ENCODE measurements around the gene BCKDK. TPM values are rescaled to one million over a fixed set of nuclear protein-coding genes. Genes with fewer than 3 reads are reported as not detected.

The BCKDK gene
- total RNA-seq, 2 experiments from 2014 or later, result 4.3 to 5.8 TPM

- Mint-ChIP-seq H3K4me3 (no peak overlapping the region), H3K9me3 (no peaks in the 10 kb centered on the region), H3K27me3 (no peaks in the 10 kb centered on the region), H3K4me1 (ENCODE audit: low read depth) (no peaks in the 10 kb centered on the region), H3K27ac (peak overlapping the region; percentile 44), H3K36me3 (ENCODE audit: low read depth) (peaks cover 52% of the 10 kb centered on the region)
- Histone ChIP-seq H3K27me3 (ENCODE audit: control insufficient read depth in 1 of 2, insufficient read depth in 2 of 2, low read length in 2 of 2) (no peaks in the 10 kb centered on the region), H3K4me3 (ENCODE audit: low read length) (no peak overlapping the region), H3K27ac (ENCODE audit: low read depth in 1 of 2, low read length in 2 of 2) (no peak overlapping the region), H3K36me3 (ENCODE audit: insufficient read depth, low read length) (peaks cover 48% of the 10 kb centered on the region), H3K4me1 (ENCODE audit: insufficient read depth, low read length) (peaks cover 17% of the 10 kb centered on the region), H3K9me3 (ENCODE audit: control insufficient read depth in 1 of 2, insufficient read depth in 1 of 2, low read length in 2 of 2) (no peaks in the 10 kb centered on the region)
- CTCF ChIA-PET, result no interaction called here
- DNase-seq (no peak), ATAC-seq (ENCODE audit: poor library complexity) (peak; percentile 15)
- POLR2A ChIA-PET, result interaction anchor here (0.8 kb wide), 1 partner anchor 9 kb away, joined by 5 read pairs; no protein-coding TSS in a partner anchor
- no peak for TF ChIP-seq CTCF (IDR thresholded peaks at IDR 0.05)
- intact Hi-C loops (cut with DNase I, micrococcal nuclease), result no loop called here
Observed at GRCh38 chr16:31132303-31132979, 24.3 kb downstream of the BCKDK start.

DNA sequence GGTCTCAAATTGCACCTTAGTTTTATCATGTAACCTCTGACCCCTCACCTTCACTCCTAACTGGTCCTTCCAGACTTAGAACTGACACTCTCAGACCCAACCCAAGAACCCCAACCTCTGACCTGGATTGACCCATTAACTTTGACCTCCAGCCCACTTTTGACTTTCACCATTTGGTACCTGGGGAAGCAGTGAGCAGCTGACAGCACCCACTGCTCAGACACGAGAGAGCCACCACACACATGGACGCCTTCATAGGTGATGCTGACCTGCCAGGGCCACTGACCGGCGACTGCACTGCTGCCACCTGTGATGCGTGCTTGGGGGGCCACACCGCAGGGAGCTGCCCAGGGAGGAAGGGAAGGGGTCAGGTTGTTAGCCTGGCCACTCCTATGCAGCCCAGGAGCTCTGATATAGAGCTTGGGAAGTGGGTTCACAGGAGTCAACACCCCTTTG is 24.9 kb downstream of the BCKDK start:
- ATAC-seq (ENCODE audit: poor library complexity), result no peak
- Histone ChIP-seq H3K36me3 (ENCODE audit: insufficient read depth, low read length) (peaks cover 41% of the 10 kb centered on the region), H3K4me3 (ENCODE audit: low read length) (no peak overlapping the region), H3K9me3 (ENCODE audit: control insufficient read depth in 1 of 2, insufficient read depth in 1 of 2, low read length in 2 of 2) (no peaks in the 10 kb centered on the region), H3K4me1 (ENCODE audit: insufficient read depth, low read length) (peaks cover 13% of the 10 kb centered on the region), H3K27me3 (ENCODE audit: control insufficient read depth in 1 of 2, insufficient read depth in 2 of 2, low read length in 2 of 2) (no peaks in the 10 kb centered on the region), H3K27ac (ENCODE audit: low read depth in 1 of 2, low read length in 2 of 2) (no peak overlapping the region)
- ChIA-PET POLR2A (interaction anchor here (0.8 kb wide), 1 partner anchor 9 kb away, joined by 5 read pairs; no protein-coding TSS in a partner anchor), CTCF (no interaction called here)
- no peak for TF ChIP-seq CTCF (IDR thresholded peaks at IDR 0.05)
- no peaks in the 10 kb centered on the region for H3K27me3 Mint-ChIP-seq
- H3K27ac Mint-ChIP-seq, result peak overlapping the region; percentile 44
- H3K36me3 Mint-ChIP-seq (ENCODE audit: low read depth), result peaks cover 45% of the 10 kb centered on the region
- no peaks in the 10 kb centered on the region for H3K4me1 Mint-ChIP-seq (ENCODE audit: low read depth)
- intact Hi-C loops (cut with DNase I, micrococcal nuclease), result no loop called here
- no peaks in the 10 kb centered on the region for H3K9me3 Mint-ChIP-seq
- no peak for DNase-seq
- H3K4me3 Mint-ChIP-seq, result no peak overlapping the region

DNA sequence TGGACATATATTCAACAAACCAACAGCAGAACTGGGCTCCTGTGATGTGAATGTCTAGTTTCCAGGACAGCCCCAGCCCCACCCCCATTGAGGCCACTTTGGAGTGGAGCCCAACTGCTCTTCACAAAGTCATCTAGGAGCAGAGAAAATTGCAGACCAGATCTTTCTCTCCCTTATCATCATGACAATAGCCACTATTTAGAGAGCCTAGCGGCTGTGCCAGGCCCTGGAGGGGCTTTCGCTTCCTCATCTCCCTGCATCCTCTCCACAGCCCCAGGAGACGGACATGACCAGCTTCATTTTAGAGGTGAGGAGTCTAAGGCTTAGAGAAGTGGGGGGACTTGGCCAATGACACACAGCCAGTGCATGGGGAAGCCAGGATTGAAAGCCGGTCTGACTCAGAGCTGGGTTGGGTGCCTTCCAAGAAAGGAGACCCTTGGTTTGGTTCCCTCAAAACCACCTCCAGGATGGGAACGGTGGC is 25.9 kb downstream of the BCKDK start:
- Mint-ChIP-seq H3K36me3 (ENCODE audit: low read depth) (peaks cover 35% of the 10 kb centered on the region), H3K27me3 (no peaks in the 10 kb centered on the region), H3K4me1 (ENCODE audit: low read depth) (no peaks in the 10 kb centered on the region), H3K27ac (no peak overlapping the region), H3K4me3 (no peak overlapping the region), H3K9me3 (no peaks in the 10 kb centered on the region)
- Histone ChIP-seq H3K27me3 (ENCODE audit: control insufficient read depth in 1 of 2, insufficient read depth in 2 of 2, low read length in 2 of 2) (no peaks in the 10 kb centered on the region), H3K4me3 (ENCODE audit: low read length) (no peak overlapping the region), H3K9me3 (ENCODE audit: control insufficient read depth in 1 of 2, insufficient read depth in 1 of 2, low read length in 2 of 2) (no peaks in the 10 kb centered on the region), H3K4me1 (ENCODE audit: insufficient read depth, low read length) (peaks cover 5% of the 10 kb centered on the region), H3K36me3 (ENCODE audit: insufficient read depth, low read length) (peaks cover 31% of the 10 kb centered on the region), H3K27ac (ENCODE audit: low read depth in 1 of 2, low read length in 2 of 2) (no peak overlapping the region)
- intact Hi-C loops (cut with DNase I, micrococcal nuclease), result no loop called here
- no peak for TF ChIP-seq CTCF (IDR thresholded peaks at IDR 0.05)
- ChIA-PET POLR2A (interaction anchor here (3.0 kb wide), 1 partner anchor 17 kb away, joined by 11 read pairs; the partner anchor contains the start of gene KAT8), CTCF (no interaction called here)
- ATAC-seq (ENCODE audit: poor library complexity) (no peak), DNase-seq (peak in 2 of 14 experiments; percentile 52 to 57)

Data from CD4-positive, alpha-beta T cell (primary cell).